ENCODE results near the gene IFNL4.
"Not testable (repeated sequence)": the region's sequence is repeated elsewhere in the genome, so short reads cannot be mapped to it uniquely, and the experiment has no call there.

IFNL4 gene

DNA sequence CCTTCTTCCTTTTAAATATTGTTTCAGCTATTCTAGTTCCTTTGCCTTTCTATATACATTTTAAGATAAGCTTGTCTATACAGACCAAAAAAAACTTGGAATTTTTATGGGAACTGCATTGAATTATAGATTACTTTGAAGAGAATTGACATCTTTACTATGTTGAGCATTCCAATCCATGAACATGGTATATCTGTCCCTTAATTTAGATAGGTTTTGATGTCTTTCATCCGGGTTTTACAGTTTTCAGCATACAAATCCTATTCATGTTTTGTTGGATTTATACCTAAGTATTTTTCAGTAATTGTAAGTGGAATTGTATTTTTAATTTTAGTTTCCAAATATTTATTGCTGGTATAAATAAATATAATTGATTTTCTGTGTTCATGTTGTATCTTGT, 35.4 kb upstream of the IFNL4 start:
- Mint-ChIP-seq H3K9me3 (peaks cover 34% of the 10 kb centered on the region), H3K27me3 (ENCODE audit: low read depth, poor library complexity) (peaks cover 83% of the 10 kb centered on the region), H3K4me3 (no peak overlapping the region), H3K27ac (no peak overlapping the region), H3K4me1 (no peaks in the 10 kb centered on the region), H3K36me3 (ENCODE audit: low read depth) (no peaks in the 10 kb centered on the region)
- TF ChIP-seq, protein P1, sequence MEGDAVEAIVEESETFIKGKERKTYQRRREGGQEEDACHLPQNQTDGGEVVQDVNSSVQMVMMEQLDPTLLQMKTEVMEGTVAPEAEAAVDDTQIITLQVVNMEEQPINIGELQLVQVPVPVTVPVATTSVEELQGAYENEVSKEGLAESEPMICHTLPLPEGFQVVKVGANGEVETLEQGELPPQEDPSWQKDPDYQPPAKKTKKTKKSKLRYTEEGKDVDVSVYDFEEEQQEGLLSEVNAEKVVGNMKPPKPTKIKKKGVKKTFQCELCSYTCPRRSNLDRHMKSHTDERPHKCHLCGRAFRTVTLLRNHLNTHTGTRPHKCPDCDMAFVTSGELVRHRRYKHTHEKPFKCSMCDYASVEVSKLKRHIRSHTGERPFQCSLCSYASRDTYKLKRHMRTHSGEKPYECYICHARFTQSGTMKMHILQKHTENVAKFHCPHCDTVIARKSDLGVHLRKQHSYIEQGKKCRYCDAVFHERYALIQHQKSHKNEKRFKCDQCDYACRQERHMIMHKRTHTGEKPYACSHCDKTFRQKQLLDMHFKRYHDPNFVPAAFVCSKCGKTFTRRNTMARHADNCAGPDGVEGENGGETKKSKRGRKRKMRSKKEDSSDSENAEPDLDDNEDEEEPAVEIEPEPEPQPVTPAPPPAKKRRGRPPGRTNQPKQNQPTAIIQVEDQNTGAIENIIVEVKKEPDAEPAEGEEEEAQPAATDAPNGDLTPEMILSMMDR (IDR thresholded peaks at IDR 0.05) = no peak
- no peak for DNase-seq

DNA sequence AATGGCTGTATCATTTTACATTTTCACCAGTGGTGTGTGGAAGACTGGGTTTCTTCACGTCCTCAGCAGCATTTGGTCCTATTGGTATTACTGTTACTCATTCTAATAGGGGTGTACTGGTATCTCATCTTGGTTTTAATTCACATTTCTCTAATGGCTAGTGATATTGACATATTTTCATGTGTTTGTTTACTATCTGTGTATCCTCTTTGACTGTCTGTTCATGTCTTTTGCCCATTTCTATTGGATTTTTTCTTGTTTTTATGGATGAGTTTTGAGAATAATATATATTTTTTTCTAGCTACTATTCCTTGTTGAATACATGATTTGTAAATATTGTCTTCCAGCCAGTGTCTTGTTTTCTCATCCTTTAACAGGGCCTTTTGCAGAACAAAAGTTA, 33.4 kb upstream of the IFNL4 start:
- Mint-ChIP-seq H3K9me3 (peaks cover 31% of the 10 kb centered on the region), H3K4me3 (no peak overlapping the region), H3K4me1 (no peaks in the 10 kb centered on the region), H3K36me3 (ENCODE audit: low read depth) (no peaks in the 10 kb centered on the region), H3K27ac (no peak overlapping the region), H3K27me3 (ENCODE audit: low read depth, poor library complexity) (peaks cover 76% of the 10 kb centered on the region)
- TF ChIP-seq, protein P1 (IDR thresholded peaks at IDR 0.05) = no peak
- no peak for DNase-seq

DNA sequence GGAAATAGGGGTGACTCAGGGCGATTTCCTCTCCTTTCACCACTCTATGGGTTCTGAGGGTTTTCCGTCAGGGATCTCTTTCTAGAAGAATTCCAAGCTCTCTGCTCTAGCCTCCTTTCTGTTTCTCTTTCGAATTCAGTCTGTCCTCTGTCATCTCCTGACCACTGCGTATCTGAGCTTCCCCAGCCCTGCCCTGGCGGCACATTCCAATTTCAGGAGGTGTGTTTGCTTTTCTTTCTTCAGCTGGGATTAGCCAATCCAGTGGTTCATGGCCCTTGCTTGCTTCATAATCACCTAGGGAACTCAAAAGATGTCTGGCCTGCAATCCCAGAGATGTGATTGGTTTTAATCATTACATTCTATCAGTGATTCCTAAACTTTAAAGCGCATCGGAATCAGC, 28.9 kb upstream of the IFNL4 start:
- no peak overlapping the region for H3K27ac Mint-ChIP-seq
- DNase-seq = no peak
- H3K9me3 Mint-ChIP-seq = peaks cover 16% of the 10 kb centered on the region
- TF ChIP-seq, protein P1 (IDR thresholded peaks at IDR 0.05) = no peak
- H3K4me3 Mint-ChIP-seq = no peak overlapping the region
- H3K36me3 Mint-ChIP-seq (ENCODE audit: low read depth) = no peaks in the 10 kb centered on the region
- no peaks in the 10 kb centered on the region for H3K4me1 Mint-ChIP-seq
- peaks cover 73% of the 10 kb centered on the region for H3K27me3 Mint-ChIP-seq (ENCODE audit: low read depth, poor library complexity)

DNA sequence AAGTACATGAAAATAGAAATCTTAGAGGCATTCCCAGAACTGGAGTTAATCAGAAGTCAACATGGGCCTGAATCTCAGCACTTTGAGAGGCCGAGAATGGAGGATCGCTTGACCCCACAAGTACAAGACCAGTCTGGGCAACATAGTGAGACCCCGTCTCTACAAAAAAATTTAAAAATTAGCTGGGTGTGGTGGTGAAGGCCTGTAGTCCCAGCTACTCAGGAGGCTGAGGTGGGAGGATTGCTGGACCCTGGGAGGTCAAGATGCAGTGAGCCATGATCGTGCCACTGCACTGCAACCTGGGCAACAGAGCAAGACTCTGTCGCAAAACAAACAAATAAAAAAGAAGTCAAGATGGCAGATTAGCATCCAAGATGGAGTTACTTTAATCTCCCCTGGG, 28.1 kb upstream of the IFNL4 start:
- no peak overlapping the region for H3K4me3 Mint-ChIP-seq
- TF ChIP-seq, protein P1 (IDR thresholded peaks at IDR 0.05) = no peak
- H3K27me3 Mint-ChIP-seq (ENCODE audit: low read depth, poor library complexity) = peaks cover 74% of the 10 kb centered on the region
- no peaks in the 10 kb centered on the region for H3K4me1 Mint-ChIP-seq
- H3K36me3 Mint-ChIP-seq (ENCODE audit: low read depth) = no peaks in the 10 kb centered on the region
- H3K9me3 Mint-ChIP-seq = peaks cover 10% of the 10 kb centered on the region
- no peak for DNase-seq
- H3K27ac Mint-ChIP-seq = no peak overlapping the region

DNA sequence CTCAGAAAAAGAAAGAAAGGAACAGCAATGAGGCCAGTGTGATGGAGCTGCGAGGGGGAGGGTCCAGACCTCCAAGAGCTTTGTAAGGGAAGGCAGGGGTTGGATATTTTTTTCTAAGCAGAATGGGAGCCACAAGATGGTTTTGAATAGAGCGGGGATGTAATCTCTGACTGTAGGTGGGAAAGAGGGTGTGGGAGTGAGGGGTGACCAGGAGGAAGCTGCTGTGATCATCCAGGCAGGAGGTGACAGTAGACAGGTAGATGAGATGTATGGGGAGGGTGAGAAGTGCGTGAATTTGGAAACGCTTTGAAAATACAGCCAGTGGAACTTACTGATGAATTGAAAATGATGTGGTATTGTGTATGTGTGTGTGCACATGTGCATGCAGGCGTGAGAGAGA, 26.9 kb upstream of the IFNL4 start:
- no peak for DNase-seq
- TF ChIP-seq, protein P1 (IDR thresholded peaks at IDR 0.05) = no peak
- Mint-ChIP-seq H3K9me3 (peaks cover 5% of the 10 kb centered on the region), H3K36me3 (ENCODE audit: low read depth) (no peaks in the 10 kb centered on the region), H3K27ac (no peak overlapping the region), H3K4me3 (no peak overlapping the region), H3K27me3 (ENCODE audit: low read depth, poor library complexity) (peaks cover 72% of the 10 kb centered on the region), H3K4me1 (peaks cover 1% of the 10 kb centered on the region)

DNA sequence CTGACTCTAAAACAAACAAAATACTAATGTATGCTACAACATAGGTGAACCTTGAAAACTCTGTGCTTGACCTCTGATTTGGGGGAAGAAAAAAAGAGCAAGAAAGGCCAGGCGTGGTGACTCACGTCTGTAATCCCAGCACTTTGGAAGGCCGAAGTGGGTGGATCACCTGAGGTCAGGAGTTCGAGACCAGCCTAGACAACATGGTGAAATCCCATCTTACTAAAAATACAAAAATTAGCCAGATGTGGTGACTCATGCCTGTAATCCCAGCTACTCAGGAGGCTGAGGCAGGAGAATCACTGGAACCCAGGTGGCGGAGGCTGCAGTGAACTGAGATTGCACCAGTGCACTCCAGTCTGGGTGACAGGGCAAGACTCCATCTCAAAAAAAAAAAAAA, 25.2 kb upstream of the IFNL4 start:
- H3K4me1 Mint-ChIP-seq = peaks cover 11% of the 10 kb centered on the region
- H3K4me3 Mint-ChIP-seq; H3K27ac Mint-ChIP-seq; DNase-seq; H3K36me3 Mint-ChIP-seq (ENCODE audit: low read depth); H3K9me3 Mint-ChIP-seq: not testable (repeated sequence)
- H3K27me3 Mint-ChIP-seq (ENCODE audit: low read depth, poor library complexity) = peaks cover 73% of the 10 kb centered on the region
